Osteoblast (primary cell): Measurements from ENCODE around the gene RPL5. TPM values are rescaled to one million over a fixed set of nuclear protein-coding genes. Genes with fewer than 3 reads are reported as not detected.
A peak's percentile ranks its signal among the peaks of the same experiment; 100 is the strongest.

Experiments used
- DNase-seq: peaks from one replicate; pipeline ENCODE4 v3.0.0; 2011; ENCODE audit warnings: low spot score, mixed read lengths; ENCODE audit not compliant: insufficient read length; ENCODE audit errors: missing footprints
- H2AFZ ChIP-seq: 2 replicates; pipeline ENCODE4 v1.6.0; 2011; ENCODE audit warnings: mild to moderate bottlenecking, low read length
- H3K27ac ChIP-seq: 2 replicates; pipeline ENCODE4 v1.5.1; 2011; ENCODE audit warnings: mild to moderate bottlenecking, low read depth, low read length, moderate library complexity
- H3K27me3 ChIP-seq: 2 replicates; pipeline ENCODE4 v1.6.0; 2012; ENCODE audit warnings: mild to moderate bottlenecking, control low read depth, inconsistent platforms, low read length, moderate library complexity; ENCODE audit not compliant: insufficient read depth
- H3K36me3 ChIP-seq: 2 replicates; pipeline ENCODE4 v1.5.1; 2011; ENCODE audit warnings: mild to moderate bottlenecking, low read length, control low read depth, moderate library complexity; ENCODE audit not compliant: insufficient read depth
- H3K4me1 ChIP-seq: 2 replicates; pipeline ENCODE4 v1.5.1; 2011; ENCODE audit warnings: mild to moderate bottlenecking, low read length, control low read depth, moderate library complexity; ENCODE audit not compliant: insufficient read depth
- H3K4me2 ChIP-seq: 2 replicates; pipeline ENCODE4 v1.6.0; 2011; ENCODE audit warnings: mild to moderate bottlenecking, low read length; ENCODE audit not compliant: insufficient read depth
- H3K4me3 ChIP-seq: fragments of 200-600 bp; sonication (generic); 3 replicates; pipeline ENCODE4 v1.5.1; 2012; ENCODE audit warnings: mild to moderate bottlenecking, low read length, inconsistent platforms; ENCODE audit not compliant: insufficient read depth
- H3K79me2 ChIP-seq: 2 replicates; pipeline ENCODE4 v1.6.0; 2012; ENCODE audit warnings: mild to moderate bottlenecking, low read length, control low read depth, inconsistent platforms; ENCODE audit not compliant: insufficient read depth
- H3K9me3 ChIP-seq: 2 replicates; pipeline ENCODE4 v1.5.1; 2011; ENCODE audit warnings: low read depth, low read length, control low read depth
- H4K20me1 ChIP-seq: 2 replicates; pipeline ENCODE4 v1.6.0; 2012; ENCODE audit warnings: mild to moderate bottlenecking, low read length, control low read depth; ENCODE audit not compliant: insufficient read depth
- CTCF ChIP-seq: IDR thresholded peaks from 2 replicates; pipeline ENCODE4 v1.5.1; 2011; ENCODE audit warnings: mild to moderate bottlenecking, low read depth, low read length, moderate library complexity; ENCODE audit errors: extremely low read depth
- total RNA-seq: library from RNA; depleted of rRNA; stranded (reverse); fragments of >200 nt; gene quantifications from 2 replicates; pipeline ENCODE4 v1.2.3, GENCODE V29; 2012

RPL5 gene
- total RNA-seq, 1 donor: 827 TPM

- TF ChIP-seq CTCF: no peak
- Histone ChIP-seq H3K4me2 (peak overlapping the region; percentile 99), H3K27me3 (peaks cover 12% of the 10 kb centered on the region), H3K4me3 (peak overlapping the region; percentile 99), H3K79me2 (peaks cover 24% of the 10 kb centered on the region), H4K20me1 (peaks cover 14% of the 10 kb centered on the region), H3K27ac (no peak overlapping the region), H3K9me3 (no peaks in the 10 kb centered on the region), H3K4me1 (peaks cover 3% of the 10 kb centered on the region), H3K36me3 (no peaks in the 10 kb centered on the region), H2AFZ (no peak overlapping the region)
- DNase-seq: no peak
These were observed 45.5 kb upstream of the RPL5 start for GRCh38 chr1:92786111-92786901.

- Histone ChIP-seq H3K4me3 (no peak overlapping the region), H3K4me2 (no peak overlapping the region)
- no peak for DNase-seq
These were observed 41.8 kb upstream of the RPL5 start for GRCh38 chr1:92790081-92790480.

GRCh38 chr1:92790867-92791266, 41.0 kb upstream of the RPL5 start:
- TF ChIP-seq CTCF: no peak
- Histone ChIP-seq H3K79me2 (no peaks in the 10 kb centered on the region), H2AFZ (no peak overlapping the region), H3K27me3 (peaks cover 25% of the 10 kb centered on the region), H3K4me2 (no peak overlapping the region), H4K20me1 (no peaks in the 10 kb centered on the region), H3K4me3 (no peak overlapping the region), H3K4me1 (peaks cover 8% of the 10 kb centered on the region), H3K27ac (no peak overlapping the region), H3K9me3 (no peaks in the 10 kb centered on the region), H3K36me3 (no peaks in the 10 kb centered on the region)
- DNase-seq: no peak

More at GRCh38 chr1:92790081-92790480, 41.8 kb upstream of the RPL5 start:
- Histone ChIP-seq H2AFZ (no peak overlapping the region), H3K4me1 (peaks cover 5% of the 10 kb centered on the region), H3K9me3 (no peaks in the 10 kb centered on the region), H3K79me2 (no peaks in the 10 kb centered on the region), H4K20me1 (no peaks in the 10 kb centered on the region), H3K27me3 (peaks cover 25% of the 10 kb centered on the region), H3K27ac (no peak overlapping the region), H3K36me3 (no peaks in the 10 kb centered on the region)
- TF ChIP-seq CTCF: no peak

GRCh38 chr1:92791487-92792066, 40.3 kb upstream of the RPL5 start:
- TF ChIP-seq CTCF: no peak
- no peaks in the 10 kb centered on the region for H4K20me1 ChIP-seq
- H3K27me3 ChIP-seq: peaks cover 21% of the 10 kb centered on the region
- no peaks in the 10 kb centered on the region for H3K79me2 ChIP-seq
- no peak overlapping the region for H3K4me3 ChIP-seq
- no peaks in the 10 kb centered on the region for H3K9me3 ChIP-seq
- H3K36me3 ChIP-seq: no peaks in the 10 kb centered on the region
- no peak overlapping the region for H2AFZ ChIP-seq
- peaks cover 8% of the 10 kb centered on the region for H3K4me1 ChIP-seq
- no peak for DNase-seq
- no peak overlapping the region for H3K4me2 ChIP-seq
- no peak overlapping the region for H3K27ac ChIP-seq
